IPS DF 4.7 (cell line): ENCODE data around the gene PLAC8.
"Not testable (repeated sequence)": the region's sequence is repeated elsewhere in the genome, so short reads cannot be mapped to it uniquely, and the experiment has no call there.

Experiments used
- DNase-seq: peaks from one replicate; pipeline ENCODE4 v3.0.0-alpha.2; 2013; ENCODE audit warnings: low spot score; ENCODE audit errors: extremely low read depth

The PLAC8 gene

GRCh38 chr4:83114576-83114975, at the start of gene PLAC8:
Gene PLAC8, minus strand, starts transcription at chr4:83114729. Its CDS starts 6,808 bp downstream, at chr4:83107921.
- no peak for DNase-seq

- DNase-seq = no peak
These were observed 38.9 kb upstream of the PLAC8 start for GRCh38 chr4:83153417-83153816.

GRCh38 chr4:83152746-83153145, 38.2 kb upstream of the PLAC8 start:
- DNase-seq = no peak

GRCh38 chr4:83151651-83152050, 37.1 kb upstream of the PLAC8 start:
- DNase-seq = no peak

- DNase-seq = no peak
These were observed 36.3 kb upstream of the PLAC8 start for GRCh38 chr4:83150653-83151330.

- DNase-seq = no peak
These were observed 35.5 kb upstream of the PLAC8 start for GRCh38 chr4:83149865-83150652.

- DNase-seq = no peak
These were observed 32.3 kb upstream of the PLAC8 start for GRCh38 chr4:83146841-83147240.

DNA sequence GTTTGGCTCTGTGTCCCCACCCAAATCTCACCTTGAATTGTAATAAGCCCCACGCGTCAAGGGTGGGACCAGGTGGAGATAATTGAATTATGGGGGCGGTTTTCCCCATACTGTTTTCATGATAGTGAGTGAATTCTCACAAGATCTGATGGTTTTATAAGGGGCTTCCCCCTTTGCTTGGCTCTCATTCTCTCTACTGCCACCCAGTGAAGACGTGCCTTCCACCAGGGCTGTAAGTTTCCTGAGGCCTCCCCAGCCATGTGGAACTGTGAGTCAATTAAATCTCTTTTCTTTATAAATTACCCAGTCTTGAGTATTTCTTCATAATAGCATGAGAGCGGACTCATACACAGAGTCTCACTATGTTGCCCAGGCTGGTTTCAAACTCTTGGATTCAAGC, 31.2 kb upstream of the PLAC8 start:
- not testable (repeated sequence) for DNase-seq

DNA sequence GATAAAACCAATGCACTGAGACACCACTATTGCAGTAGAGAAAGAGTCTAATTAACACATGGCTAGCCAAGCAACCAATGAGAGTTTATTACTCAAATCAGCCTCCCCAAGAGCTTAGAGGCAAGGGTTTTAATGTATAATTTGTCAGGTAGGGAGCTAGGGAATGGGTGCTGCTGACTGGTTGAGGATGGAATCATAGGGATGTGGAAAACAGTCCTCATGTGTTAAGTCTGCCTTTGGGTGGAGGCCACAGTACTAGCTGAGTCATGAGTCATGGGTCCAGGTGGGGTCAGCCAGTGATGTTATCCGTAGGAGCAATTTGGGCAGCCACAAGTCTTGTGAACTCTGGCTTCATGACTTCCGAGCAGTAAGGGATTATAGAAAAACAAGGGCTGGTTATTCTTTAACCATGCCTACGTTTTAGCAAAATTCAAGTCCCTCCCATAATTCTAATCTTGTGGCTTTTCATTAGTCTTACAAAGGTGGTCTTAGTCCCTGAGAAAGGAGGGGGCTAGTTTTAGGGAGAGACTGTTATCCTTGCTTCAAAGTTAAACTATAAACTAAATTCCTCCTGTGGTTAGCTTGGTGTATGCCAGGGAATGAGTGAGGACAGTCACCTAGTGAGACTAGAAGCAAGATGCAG, 25.1 kb upstream of the PLAC8 start:
- DNase-seq = no peak

GRCh38 chr4:83138946-83139345, 24.4 kb upstream of the PLAC8 start:
- no peak for DNase-seq

GRCh38 chr4:83132065-83132464, 17.5 kb upstream of the PLAC8 start:
- DNase-seq = no peak

- DNase-seq = no peak
These were observed 14.7 kb upstream of the PLAC8 start for GRCh38 chr4:83129264-83129663.

DNA sequence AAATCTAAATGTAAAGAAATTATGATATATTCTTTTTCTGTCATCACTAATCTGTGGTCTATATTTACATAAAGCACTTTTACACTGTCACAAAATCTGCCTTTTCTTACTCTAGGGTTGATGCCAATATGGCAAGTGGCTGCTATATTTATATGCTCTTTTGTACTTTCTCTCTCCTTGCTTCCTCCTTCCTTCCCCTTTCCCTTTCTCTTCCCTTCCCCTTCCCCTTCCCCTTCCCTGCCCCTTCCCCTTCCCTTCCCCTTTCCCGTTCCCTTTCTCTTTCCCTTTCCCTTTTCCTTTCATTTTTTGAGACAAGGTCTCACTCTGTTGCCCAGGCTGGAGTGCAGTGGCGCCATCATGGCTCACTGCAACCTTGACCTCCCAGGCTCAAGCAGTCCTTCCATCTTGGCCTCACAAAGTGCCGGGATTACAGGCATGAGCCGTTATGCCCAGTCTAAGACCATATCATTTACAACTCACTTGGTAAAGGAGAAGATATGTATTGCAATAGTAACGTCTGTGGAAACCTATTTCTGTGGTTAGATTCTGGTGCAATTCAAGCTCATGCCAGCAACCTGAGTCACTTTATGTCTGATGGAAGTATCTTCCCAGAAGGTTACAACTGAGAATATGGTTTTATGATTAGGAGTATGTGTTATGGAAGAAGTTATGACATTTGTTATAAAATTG, 13.9 kb upstream of the PLAC8 start:
- no peak for DNase-seq

GRCh38 chr4:83125738-83126141, 11.2 kb upstream of the PLAC8 start:
- DNase-seq = no peak

- no peak for DNase-seq
These were observed 9.7 kb upstream of the PLAC8 start for GRCh38 chr4:83124111-83124780.

DNA sequence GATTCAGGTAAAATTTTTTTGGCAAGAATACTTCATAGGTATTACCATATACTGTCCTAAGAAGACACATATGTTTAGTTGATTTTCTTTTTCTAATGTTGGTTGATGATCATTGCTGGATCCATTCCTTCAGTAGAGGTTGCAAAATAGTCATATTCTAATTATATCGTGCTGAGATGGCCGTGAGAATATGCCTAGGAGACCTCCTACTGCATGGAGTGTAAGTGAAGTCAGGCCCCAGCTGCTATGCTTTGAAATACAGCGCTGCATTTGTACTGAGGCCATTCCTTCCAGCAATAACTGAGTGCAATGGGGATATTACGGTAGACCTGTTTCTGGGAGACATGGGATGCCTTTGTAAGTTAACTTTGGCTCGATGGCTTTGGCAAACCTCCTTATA, 6.7 kb upstream of the PLAC8 start:
- no peak for DNase-seq

DNA sequence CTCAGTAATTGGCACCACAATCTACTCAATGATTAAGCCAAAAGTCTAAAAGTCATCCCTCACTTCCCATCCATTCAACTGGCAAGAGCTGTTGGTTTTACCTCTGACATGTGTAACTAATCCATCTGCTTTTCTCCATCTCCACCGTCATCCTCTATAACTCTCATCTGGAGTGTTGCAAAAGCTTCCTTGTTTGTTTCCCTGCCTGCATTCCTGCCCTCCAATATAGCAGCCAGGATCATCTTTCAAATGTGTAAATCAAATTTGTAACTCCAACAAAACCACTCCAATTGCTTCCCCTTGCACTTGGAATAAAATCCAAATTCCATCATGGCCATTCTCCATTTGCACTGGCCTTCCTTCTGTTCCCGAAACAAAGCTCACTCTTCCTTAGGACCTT, 4.3 kb upstream of the PLAC8 start:
- no peak for DNase-seq

DNA sequence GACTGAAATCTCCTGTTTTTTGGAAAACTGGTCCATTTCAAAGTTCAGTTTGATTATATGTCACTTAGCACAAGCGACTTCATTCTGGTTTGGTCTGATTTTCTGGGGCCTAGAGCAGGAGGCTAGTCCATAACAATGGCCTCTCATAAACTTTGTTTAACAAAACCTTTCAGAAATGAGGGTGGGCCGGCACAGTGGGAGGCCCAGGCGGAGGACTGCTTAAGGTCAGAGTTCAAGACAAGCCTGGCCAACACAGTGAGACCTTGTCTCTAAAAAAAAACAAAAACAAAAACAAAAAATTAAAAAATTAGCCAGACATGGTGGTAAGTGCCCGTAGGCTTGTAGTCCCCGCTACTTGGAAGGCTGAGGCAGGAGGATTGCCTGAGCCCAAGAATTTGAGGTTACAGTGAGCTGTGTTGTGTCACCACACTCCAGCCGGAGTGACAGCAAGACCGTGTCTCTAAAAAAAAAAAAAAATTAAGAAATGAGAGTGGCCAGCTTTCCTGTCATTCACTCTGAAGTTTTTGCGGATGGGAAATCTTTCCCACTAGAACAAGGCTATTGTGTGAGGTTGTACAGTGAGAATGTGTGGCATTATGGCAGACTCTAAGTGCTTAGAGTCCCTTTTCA, 1.2 kb upstream of the PLAC8 start:
- DNase-seq = no peak

- no peak for DNase-seq
These were observed 471 bp upstream of the PLAC8 start for GRCh38 chr4:83115000-83115399.

DNA sequence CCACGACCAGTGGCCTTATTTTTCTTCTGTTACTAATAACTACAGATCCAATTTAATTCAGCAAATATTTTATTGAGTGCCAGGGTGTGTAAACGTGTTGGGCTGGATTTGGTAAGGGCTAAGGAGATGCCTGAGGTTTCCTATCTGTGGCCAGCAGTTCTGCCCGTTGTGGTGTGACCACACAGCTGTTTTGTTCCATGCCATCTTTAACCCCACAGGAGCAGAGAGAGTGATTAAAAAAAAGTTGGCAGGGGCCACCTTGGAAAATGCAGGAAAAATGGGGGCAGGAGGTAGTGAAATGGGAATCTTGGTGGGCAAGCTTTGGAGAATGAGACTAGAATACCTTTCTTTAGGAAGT, 1.1 kb downstream of the PLAC8 start:
- no peak for DNase-seq
